ENCODE measurements around the gene CDON.
"Not testable (repeated sequence)": the region's sequence is repeated elsewhere in the genome, so short reads cannot be mapped to it uniquely, and the experiment has no call there.

Gene CDON

GRCh38 chr11:125922156-125922555, 140.5 kb downstream of the CDON start:
- DNase-seq = no peak

GRCh38 chr11:125921042-125921441, 141.6 kb downstream of the CDON start:
- DNase-seq = no peak

- no peak for DNase-seq
These were observed 144.4 kb downstream of the CDON start for GRCh38 chr11:125918140-125918840.

GRCh38 chr11:125916683-125917347, 145.9 kb downstream of the CDON start:
- no peak for DNase-seq

GRCh38 chr11:125914601-125915000, 148.1 kb downstream of the CDON start:
- DNase-seq = not testable (repeated sequence)

- DNase-seq = no peak
These were observed 152.3 kb downstream of the CDON start for GRCh38 chr11:125910226-125910849.
